K562 (cell line): ENCODE measurements around the gene APOA1. TPM values are rescaled to one million over a fixed set of nuclear protein-coding genes. Genes with fewer than 3 reads are reported as not detected.

ENCODE experiments used
- CHD4 ChIP-seq: fragments of 200-600 bp; sonication (generic); IDR thresholded peaks from 3 replicates; pipeline ENCODE4 v1.6.1; 2012; ENCODE audit warnings: low read depth, mild to moderate bottlenecking, mixed read lengths, low read length, inconsistent platforms; ENCODE audit not compliant: insufficient read depth, insufficient replicate concordance, poor library complexity, severe bottlenecking
- DACH1 ChIP-seq: fragments of 450-650 bp; IDR thresholded peaks from 2 replicates; pipeline ENCODE4 v1.6.1; 2018; ENCODE audit not compliant: partially characterized antibody
- EGR1 ChIP-seq: fragments of 450-650 bp; conservative IDR thresholded peaks from 2 replicates; pipeline ENCODE4 v1.6.1; 2017; ENCODE audit warnings: mild to moderate bottlenecking
- EP400 ChIP-seq: fragments of 450-650 bp; IDR thresholded peaks from 2 replicates; pipeline ENCODE4 v1.6.1; 2017; ENCODE audit warnings: antibody characterized with exemption, mild to moderate bottlenecking, moderate library complexity
- HMGN3 ChIP-seq: IDR thresholded peaks from 2 replicates; pipeline ENCODE4 v1.6.1; 2011; ENCODE audit warnings: borderline replicate concordance, low read depth, mild to moderate bottlenecking, mixed read lengths, low read length; ENCODE audit not compliant: insufficient read length; ENCODE audit errors: extremely low read depth
- MAZ ChIP-seq, 2 experiments: fragments of 450-650 bp in 1 of 2; sonication (generic) in 1 of 2; formaldehyde crosslinking; IDR thresholded peaks in 1 of 2; conservative IDR thresholded peaks in 1 of 2; 2 replicates each; pipeline versions ENCODE4 v1.4.0 to v1.5.0; 2020; ENCODE audit warnings: mild to moderate bottlenecking in 1 of 2, missing genetic modification reagents in 1 of 2
- MTA3 ChIP-seq: fragments of 450-650 bp; formaldehyde crosslinking; IDR thresholded peaks from 2 replicates; pipeline ENCODE4 v1.6.1; 2017; ENCODE audit warnings: mild to moderate bottlenecking, borderline replicate concordance
- NFE2L1 ChIP-seq: fragments of 450-650 bp; IDR thresholded peaks from 2 replicates; pipeline ENCODE4 v1.6.1; 2016; ENCODE audit warnings: missing genetic modification characterization, low read depth, mild to moderate bottlenecking, missing compliant biosample characterization, moderate library complexity, borderline replicate concordance
- NR2C2 ChIP-seq, 2 experiments: fragments of 200-800 bp in 1 of 2; sonication (Bioruptor generic) in 1 of 2; sonication (generic) in 1 of 2; formaldehyde crosslinking in 1 of 2; IDR thresholded peaks; 2 replicates each; pipeline versions ENCODE4 v1.6.1 to v1.8.0; 2016 to 2022; ENCODE audit warnings: mild to moderate bottlenecking in 1 of 2, missing compliant biosample characterization in 1 of 2, missing genetic modification characterization in 1 of 2, missing genetic modification reagents in 1 of 2
- PCBP1 ChIP-seq: fragments of 200-400 bp; formaldehyde crosslinking; IDR thresholded peaks from 2 replicates; pipeline ENCODE4 v1.6.1; 2018; ENCODE audit warnings: mild to moderate bottlenecking, low read depth, low read length; ENCODE audit not compliant: poor library complexity, severe bottlenecking
- PHF20 ChIP-seq: fragments of 450-650 bp; IDR thresholded peaks from 2 replicates; pipeline ENCODE4 v1.6.1; 2018; ENCODE audit not compliant: partially characterized antibody
- PML ChIP-seq: IDR thresholded peaks from 2 replicates; pipeline ENCODE4 v1.6.1; 2012; ENCODE audit warnings: low read length, inconsistent platforms
- SIN3B ChIP-seq: fragments of 450-650 bp; IDR thresholded peaks from 2 replicates; pipeline ENCODE4 v1.6.1; 2017; ENCODE audit warnings: low read depth, mild to moderate bottlenecking, moderate library complexity
- SP1 ChIP-seq: sonication (generic); formaldehyde crosslinking; IDR thresholded peaks from 2 replicates; pipeline ENCODE4 v1.8.1; 2022; ENCODE audit warnings: mild to moderate bottlenecking, missing genetic modification reagents
- polyA plus RNA-seq, 8 experiments: library from polyadenylated mRNA; depleted of rRNA in 4 of 8; stranded (reverse) in 5 of 8; unstranded in 3 of 8; fragments of >200 nt; fragmentation: Nextera tagmentation in 2 of 8; fragmentation: Illumina TruSeq in 1 of 8; extraction: Ambion mirVana in 2 of 8; extraction: Trizol in 1 of 8; gene quantifications; 2 replicates each; pipeline versions ENCODE4 v1.2.1 to v1.2.3, GENCODE V29; 2011 to 2014; ENCODE audit warnings: inconsistent platforms in 1 of 8, missing spikeins in 1 of 8
- total RNA-seq, 7 experiments: library from RNA; depleted of rRNA in 6 of 7; stranded (reverse); fragments of >200 nt in 6 of 7; fragmentation: Illumina TruSeq in 2 of 7; extraction: Trizol in 2 of 7; gene quantifications; 2 replicates each; pipeline versions ENCODE4 v1.2.1 to v1.2.3, GENCODE V29; 2011 to 2021; ENCODE audit warnings: low replicate concordance in 1 of 7
- TF ChIP-seq, protein P1 (sequence below), 2 experiments: IDR thresholded peaks in 1 of 2; conservative IDR thresholded peaks in 1 of 2; 2 replicates each; pipeline ENCODE4 v1.6.1; 2016; ENCODE audit warnings: low read depth in 2 of 2, mild to moderate bottlenecking in 1 of 2, missing compliant biosample characterization in 1 of 2, missing genetic modification characterization in 1 of 2, moderate library complexity in 1 of 2
- TF ChIP-seq, protein P2 (sequence below): fragments of 200-800 bp; sonication (Bioruptor generic); IDR thresholded peaks from 2 replicates; pipeline ENCODE4 v1.6.1; 2017; ENCODE audit warnings: missing genetic modification characterization, missing compliant biosample characterization
- TF ChIP-seq, protein P3 (sequence below), 2 experiments: fragments of 450-650 bp; IDR thresholded peaks; 2 replicates each; pipeline ENCODE4 v1.6.1; 2016
- TF ChIP-seq, protein P4 (sequence below): conservative IDR thresholded peaks from 2 replicates; pipeline ENCODE4 v1.6.1; 2011; ENCODE audit warnings: low read depth, mild to moderate bottlenecking, low read length; ENCODE audit not compliant: control insufficient read depth

APOA1 gene
- total and polyA plus RNA-seq, 9 of the 15 experiments (the other 6 are each of a cell fraction or from before 2014, with no cell fraction given) = 1.8 TPM; not detected in 8

DNA sequence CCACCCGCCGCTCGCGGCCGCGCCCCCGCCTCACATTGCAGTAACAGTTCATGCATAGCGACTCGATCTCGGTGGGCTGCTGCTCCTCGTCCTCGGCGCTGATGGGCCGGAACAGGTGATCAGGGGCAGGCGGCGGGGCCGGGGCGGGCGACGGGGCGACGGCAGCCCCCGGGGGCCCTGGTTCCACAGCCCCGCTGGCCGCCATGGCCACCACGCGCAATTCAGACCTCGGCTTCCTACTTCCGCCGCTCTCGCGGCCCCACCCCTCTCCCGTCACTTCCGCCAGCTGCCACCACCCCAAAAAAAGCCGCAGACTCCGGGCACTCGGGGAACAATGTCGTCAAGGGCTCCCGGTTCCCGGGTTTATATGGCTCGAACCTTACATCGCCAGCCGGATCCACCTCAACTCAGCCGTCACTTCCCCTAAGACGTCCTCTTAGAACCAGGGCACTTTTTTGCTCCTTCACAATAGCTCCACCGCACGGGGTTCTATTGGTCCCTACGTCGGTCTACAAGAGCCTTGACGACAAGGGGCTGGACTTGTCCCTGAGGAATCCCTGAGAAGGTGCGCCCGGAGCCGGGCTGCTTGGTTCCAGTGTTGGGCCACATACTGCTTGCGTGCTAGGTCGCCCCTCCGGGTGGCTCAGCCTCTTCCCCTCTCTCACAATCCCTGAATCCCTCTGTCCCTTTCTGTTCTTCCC is 49.5 kb downstream of the APOA1 start, which contains the start of gene ZPR1 (continued):
- TF ChIP-seq HMGN3 = peak; percentile 58
- TF ChIP-seq SIN3B = peak; percentile 48; the same call in 1 of the 2 replicates
- peak; percentile 19; the same call in 1 of the 2 replicates for TF ChIP-seq PML
- TF ChIP-seq SP1 = peak; percentile 66
- TF ChIP-seq, protein P1, sequence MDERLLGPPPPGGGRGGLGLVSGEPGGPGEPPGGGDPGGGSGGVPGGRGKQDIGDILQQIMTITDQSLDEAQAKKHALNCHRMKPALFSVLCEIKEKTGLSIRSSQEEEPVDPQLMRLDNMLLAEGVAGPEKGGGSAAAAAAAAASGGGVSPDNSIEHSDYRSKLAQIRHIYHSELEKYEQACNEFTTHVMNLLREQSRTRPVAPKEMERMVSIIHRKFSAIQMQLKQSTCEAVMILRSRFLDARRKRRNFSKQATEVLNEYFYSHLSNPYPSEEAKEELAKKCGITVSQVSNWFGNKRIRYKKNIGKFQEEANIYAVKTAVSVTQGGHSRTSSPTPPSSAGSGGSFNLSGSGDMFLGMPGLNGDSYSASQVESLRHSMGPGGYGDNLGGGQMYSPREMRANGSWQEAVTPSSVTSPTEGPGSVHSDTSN (CRISPR knock-in tag; IDR thresholded peaks at IDR 0.05; ENCODE audit: low read depth) = no peak
- TF ChIP-seq, protein P1 (tag; conservative IDR thresholded peaks at IDR 0.05; ENCODE audit: low read depth) = no peak
- TF ChIP-seq EGR1 = 0 out of 2 replicates have a peak, but pooled peaks have one; percentile 19
- TF ChIP-seq CHD4 = no peak
- TF ChIP-seq EP400 = peak; percentile 86
- TF ChIP-seq, protein P2, sequence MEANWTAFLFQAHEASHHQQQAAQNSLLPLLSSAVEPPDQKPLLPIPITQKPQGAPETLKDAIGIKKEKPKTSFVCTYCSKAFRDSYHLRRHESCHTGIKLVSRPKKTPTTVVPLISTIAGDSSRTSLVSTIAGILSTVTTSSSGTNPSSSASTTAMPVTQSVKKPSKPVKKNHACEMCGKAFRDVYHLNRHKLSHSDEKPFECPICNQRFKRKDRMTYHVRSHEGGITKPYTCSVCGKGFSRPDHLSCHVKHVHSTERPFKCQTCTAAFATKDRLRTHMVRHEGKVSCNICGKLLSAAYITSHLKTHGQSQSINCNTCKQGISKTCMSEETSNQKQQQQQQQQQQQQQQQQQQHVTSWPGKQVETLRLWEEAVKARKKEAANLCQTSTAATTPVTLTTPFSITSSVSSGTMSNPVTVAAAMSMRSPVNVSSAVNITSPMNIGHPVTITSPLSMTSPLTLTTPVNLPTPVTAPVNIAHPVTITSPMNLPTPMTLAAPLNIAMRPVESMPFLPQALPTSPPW (CRISPR knock-in tag) = peak; percentile 34; the same call in 1 of the 2 replicates
- TF ChIP-seq, protein P3, sequence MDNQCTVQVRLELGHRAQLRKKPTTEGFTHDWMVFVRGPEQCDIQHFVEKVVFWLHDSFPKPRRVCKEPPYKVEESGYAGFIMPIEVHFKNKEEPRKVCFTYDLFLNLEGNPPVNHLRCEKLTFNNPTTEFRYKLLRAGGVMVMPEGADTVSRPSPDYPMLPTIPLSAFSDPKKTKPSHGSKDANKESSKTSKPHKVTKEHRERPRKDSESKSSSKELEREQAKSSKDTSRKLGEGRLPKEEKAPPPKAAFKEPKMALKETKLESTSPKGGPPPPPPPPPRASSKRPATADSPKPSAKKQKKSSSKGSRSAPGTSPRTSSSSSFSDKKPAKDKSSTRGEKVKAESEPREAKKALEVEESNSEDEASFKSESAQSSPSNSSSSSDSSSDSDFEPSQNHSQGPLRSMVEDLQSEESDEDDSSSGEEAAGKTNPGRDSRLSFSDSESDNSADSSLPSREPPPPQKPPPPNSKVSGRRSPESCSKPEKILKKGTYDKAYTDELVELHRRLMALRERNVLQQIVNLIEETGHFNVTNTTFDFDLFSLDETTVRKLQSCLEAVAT (IDR thresholded peaks at IDR 0.05) = peak in 1 of 2 experiments; percentile 58; a peak in 2 of 4 replicates
- peak; percentile 68; the same call in 1 of the 2 replicates for TF ChIP-seq MTA3
- TF ChIP-seq, protein P4, sequence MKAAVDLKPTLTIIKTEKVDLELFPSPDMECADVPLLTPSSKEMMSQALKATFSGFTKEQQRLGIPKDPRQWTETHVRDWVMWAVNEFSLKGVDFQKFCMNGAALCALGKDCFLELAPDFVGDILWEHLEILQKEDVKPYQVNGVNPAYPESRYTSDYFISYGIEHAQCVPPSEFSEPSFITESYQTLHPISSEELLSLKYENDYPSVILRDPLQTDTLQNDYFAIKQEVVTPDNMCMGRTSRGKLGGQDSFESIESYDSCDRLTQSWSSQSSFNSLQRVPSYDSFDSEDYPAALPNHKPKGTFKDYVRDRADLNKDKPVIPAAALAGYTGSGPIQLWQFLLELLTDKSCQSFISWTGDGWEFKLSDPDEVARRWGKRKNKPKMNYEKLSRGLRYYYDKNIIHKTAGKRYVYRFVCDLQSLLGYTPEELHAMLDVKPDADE = peak; percentile 92
- peak; percentile 48 to 64; a peak in 3 of 4 replicates for TF ChIP-seq MAZ (CRISPR knock-in tag; conservative IDR thresholded peaks at IDR 0.05 in 1 of 2, IDR thresholded peaks at IDR 0.05 in 1 of 2)
- TF ChIP-seq PHF20 = peak; percentile 89
- TF ChIP-seq PCBP1 = peak; percentile 84
- TF ChIP-seq NR2C2 (CRISPR knock-in tag; IDR thresholded peaks at IDR 0.05) = no peak
- TF ChIP-seq NR2C2 (tag; IDR thresholded peaks at IDR 0.05) = 0 out of 2 replicates have a peak, but pooled peaks have one; percentile 27
- no peak for TF ChIP-seq NFE2L1 (tag)
- peak; percentile 98 for TF ChIP-seq DACH1
